Hypothalamus (tissue), 51 donors: ENCODE data around the gene ANO2.

Experiments used
- DNase-seq, 51 donors: peaks; one replicate each; lab custom pipeline; 2025; lab: John Stamatoyannopoulos, UW

The ANO2 gene

GRCh38 chr12:5593086-5593485 is 352.0 kb downstream of the ANO2 start:
- no peak for DNase-seq

DNA sequence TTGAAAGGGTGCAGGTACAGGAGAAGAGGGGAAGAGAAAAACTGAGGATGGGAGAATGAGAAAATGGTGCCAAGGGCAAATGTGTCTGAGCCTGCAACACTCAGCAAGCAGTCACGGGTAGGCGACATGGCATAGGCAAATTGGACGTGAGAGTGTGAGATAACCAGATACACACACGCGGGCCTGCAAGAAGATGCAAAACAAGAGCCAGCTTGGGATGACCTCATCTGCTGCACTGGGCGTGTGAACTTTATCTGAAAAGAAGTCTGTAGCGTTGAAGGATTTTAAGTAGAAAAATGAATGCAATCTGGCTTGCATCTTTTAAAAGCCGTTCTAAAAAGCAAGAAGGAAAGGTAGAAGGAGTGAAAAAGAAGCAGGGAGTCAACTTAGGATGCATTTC is 352.7 kb downstream of the ANO2 start:
- no peak for DNase-seq

GRCh38 chr12:5590316-5590715 is 354.7 kb downstream of the ANO2 start:
- no peak for DNase-seq

- no peak for DNase-seq
Measured at GRCh38 chr12:5589054-5589453, 356.0 kb downstream of the ANO2 start.

DNA sequence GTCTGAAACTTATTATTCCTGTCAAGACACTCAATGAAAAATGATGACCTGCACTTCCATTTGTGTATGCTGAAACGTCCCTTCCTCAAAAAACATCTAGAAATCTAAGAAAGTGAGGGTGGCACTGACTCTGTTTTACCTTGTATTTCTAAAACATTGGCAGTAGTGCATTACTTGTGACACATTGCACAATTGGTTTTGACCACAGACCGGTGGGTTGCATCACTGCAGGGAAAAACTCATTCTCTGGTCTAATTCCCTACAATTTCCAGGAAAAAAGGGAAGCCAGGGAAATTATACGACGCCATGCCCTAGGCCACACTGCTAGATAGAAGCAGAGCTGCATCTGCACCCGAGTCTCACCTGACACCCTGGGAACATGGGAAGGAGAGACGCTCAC is 356.5 kb downstream of the ANO2 start:
- no peak for DNase-seq

DNA sequence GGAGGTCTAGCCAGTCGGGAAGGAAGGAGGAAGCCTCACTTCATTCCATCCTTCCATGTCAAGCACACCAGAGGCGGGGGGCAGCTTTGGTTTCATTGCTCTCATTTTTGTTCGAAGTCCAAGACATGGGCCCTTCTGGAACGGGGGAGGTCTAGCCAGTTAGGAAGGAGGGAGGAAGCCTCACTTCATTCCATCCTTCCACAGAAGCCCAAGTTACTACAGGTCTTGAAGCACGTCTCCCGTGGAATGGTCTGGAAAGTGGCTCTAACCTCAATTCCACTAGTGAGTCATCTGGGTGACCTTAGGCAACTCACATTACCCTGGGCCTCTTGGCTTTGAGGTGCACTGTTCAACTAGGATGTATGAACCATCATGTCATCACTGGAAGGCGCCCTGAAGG is 356.9 kb downstream of the ANO2 start:
- no peak for DNase-seq

- DNase-seq = no peak
Measured at GRCh38 chr12:5587711-5588121, 357.3 kb downstream of the ANO2 start.

DNA sequence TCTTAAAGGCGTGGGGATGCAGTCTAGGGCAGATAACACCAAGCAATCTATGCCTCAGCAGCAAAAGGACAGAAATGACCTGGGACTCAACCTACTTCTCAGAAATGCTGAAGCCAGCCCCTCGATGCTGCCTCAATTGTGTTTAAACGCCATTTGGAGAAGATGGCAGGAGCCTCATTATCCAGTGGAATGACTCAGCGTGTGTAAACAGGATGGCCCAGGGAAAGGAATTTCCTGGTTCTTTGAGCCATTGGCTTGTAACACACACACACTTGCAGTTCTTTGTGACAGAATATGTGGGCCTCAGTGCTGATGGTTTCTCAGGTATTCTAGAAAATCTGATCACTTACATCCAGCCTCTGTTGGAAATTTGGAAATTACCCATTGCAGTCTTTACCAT is 358.9 kb downstream of the ANO2 start:
- DNase-seq = no peak

GRCh38 chr12:5585178-5585577 is 359.9 kb downstream of the ANO2 start:
- no peak for DNase-seq

- DNase-seq = no peak
Measured at GRCh38 chr12:5584412-5585175, 360.5 kb downstream of the ANO2 start.

DNA sequence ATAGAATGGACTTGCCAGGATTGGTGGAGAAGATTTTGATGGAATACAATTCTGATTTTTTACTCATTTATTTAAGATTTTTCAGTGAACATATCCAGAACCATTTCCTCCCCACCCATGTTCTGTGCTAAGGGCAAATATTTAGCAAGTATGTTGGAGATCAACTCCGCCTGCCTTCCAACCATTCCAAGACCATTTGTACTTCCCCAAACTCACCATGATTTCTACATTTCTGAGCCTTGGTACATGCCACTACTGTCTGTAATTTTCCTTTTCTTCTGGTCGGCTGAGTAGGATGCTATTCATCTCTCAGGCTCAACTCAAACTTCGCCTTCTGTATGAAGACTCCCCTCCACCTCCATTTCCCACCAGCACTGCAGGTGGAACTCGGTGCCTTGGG is 362.5 kb downstream of the ANO2 start:
- no peak for DNase-seq

GRCh38 chr12:5582018-5582417 is 363.0 kb downstream of the ANO2 start:
- DNase-seq = no peak

DNA sequence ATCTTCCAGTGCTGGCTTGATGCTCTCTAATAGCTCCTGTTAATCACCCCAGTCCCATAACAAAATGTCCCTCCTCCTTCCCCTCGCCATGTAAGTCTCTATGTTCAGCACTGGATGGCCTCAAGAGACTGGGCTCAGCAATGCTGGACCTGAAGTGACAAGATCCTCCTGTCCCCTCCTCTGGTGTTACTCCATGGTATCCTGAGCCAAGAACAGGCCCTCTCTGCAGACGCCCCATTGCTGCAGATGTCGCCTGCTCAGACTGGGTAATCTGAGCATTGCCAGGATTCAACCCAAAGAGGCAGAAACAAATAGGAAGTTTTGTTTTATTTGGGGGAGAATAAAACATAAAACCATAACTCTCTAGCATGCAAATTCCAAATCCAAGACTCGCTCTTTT is 363.4 kb downstream of the ANO2 start:
- DNase-seq = no peak

DNA sequence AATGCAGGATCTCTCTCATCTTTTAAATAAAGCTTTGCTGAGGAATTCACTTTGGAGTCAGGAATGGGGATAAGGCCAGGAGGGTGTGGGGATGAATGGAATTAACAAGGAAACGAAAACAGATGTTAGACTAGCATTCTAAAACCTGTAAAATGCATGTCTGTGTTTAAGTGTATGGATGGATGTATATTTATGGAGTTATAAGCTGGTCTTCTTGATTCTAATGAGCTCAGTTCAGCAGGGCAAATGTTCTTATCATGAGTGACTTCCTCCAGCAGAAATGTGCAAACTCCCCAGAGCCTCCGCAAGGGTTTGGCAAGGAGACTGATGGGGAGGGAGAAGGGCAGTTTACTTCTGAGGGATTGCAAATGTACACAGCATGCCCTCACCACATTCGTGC is 364.0 kb downstream of the ANO2 start:
- DNase-seq = no peak

- DNase-seq = no peak
Measured at GRCh38 chr12:5578775-5579174, 366.3 kb downstream of the ANO2 start.

DNA sequence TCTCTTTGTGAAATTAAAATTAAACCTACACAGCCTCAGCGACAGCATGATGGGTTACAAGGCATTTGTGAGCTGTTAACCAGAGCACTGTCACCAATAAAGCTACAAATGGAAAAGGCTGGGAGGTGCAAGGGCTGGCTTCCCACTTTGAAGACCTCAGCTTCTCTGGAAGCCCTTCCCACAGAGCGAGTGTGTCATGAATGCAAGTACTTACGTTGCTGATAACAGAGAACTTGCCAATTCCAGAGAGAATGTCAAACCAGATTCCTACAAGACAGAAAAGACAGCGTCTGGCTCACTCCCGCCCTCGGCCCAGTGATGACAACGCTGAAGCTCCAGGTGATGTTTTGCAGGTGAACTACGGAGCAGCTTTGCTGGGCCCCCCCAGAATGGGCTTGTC is 367.3 kb downstream of the ANO2 start:
- no peak for DNase-seq

- no peak for DNase-seq
Measured at GRCh38 chr12:5577211-5577612, 367.8 kb downstream of the ANO2 start.

DNA sequence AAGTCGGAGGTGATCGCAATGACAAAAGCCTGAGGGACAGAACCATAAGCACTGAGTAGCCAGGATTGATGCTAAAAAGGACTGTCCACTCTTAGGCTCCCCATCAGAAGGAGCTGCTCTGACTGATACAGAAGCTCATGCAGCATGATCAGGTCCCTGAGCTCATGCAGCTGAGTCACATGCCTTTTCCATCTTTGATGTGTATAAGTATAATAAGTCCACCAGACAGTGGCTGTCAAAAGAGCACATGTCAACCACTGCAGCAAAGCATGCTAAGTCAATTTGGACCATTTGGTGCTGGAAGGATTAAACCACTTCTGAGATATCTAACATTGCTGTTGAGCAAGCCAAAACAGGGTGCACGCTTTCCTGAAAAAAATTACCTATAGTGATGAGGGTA is 369.1 kb downstream of the ANO2 start:
- no peak for DNase-seq

GRCh38 chr12:5575232-5575631 is 369.8 kb downstream of the ANO2 start:
- no peak for DNase-seq

DNA sequence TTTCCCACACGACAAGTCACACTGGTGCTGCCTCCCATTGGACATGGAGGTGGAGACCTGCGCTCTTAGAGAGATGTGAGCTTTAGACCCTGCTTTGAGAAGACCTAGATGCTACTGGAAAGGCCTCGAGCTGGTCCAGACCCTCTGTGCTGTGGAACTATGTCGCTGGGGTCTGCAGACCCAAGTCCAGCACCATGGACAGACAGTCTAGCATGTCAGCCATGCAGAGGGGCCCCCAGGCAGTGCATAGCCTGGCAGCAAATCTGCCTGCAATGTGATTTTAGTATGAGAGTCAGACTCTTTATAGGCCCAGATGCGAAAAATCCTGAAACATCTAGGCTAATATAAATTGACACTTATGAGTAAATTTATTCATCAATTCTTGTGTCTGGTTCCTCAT is 371.7 kb downstream of the ANO2 start:
- no peak for DNase-seq

- no peak for DNase-seq
Measured at GRCh38 chr12:5571115-5571514, 373.9 kb downstream of the ANO2 start.

GRCh38 chr12:5570416-5570815 is 374.6 kb downstream of the ANO2 start:
- no peak for DNase-seq

- no peak for DNase-seq
Measured at GRCh38 chr12:5568325-5568981, 376.6 kb downstream of the ANO2 start.
